AG09309 (cell line): ENCODE measurements around the gene MYH9.

ENCODE experiments used
- DNase-seq: peaks from one replicate; pipeline ENCODE4 v3.0.0-alpha.2; 2010; ENCODE audit warnings: low read depth
- H3K4me3 ChIP-seq: 2 replicates; pipeline ENCODE4 v1.5.1; 2011; ENCODE audit warnings: mild to moderate bottlenecking, low read depth, low read length, moderate library complexity; ENCODE audit not compliant: control insufficient read depth
- CTCF ChIP-seq: IDR thresholded peaks from 2 replicates; pipeline ENCODE4 v1.5.1; 2011; ENCODE audit warnings: mild to moderate bottlenecking, low read depth, low read length, inconsistent platforms; ENCODE audit not compliant: insufficient read depth, control insufficient read depth; ENCODE audit errors: missing control alignments

Gene MYH9

GRCh38 chr22:36331912-36332622 is 55.7 kb downstream of the MYH9 start:
- no peak overlapping the region for H3K4me3 ChIP-seq
- no peak for DNase-seq
- no peak for TF ChIP-seq CTCF

GRCh38 chr22:36331306-36331911 is 56.4 kb downstream of the MYH9 start:
- peak; percentile 73 for DNase-seq
- H3K4me3 ChIP-seq = no peak overlapping the region
- TF ChIP-seq CTCF = no peak

- TF ChIP-seq CTCF = no peak
- H3K4me3 ChIP-seq = no peak overlapping the region
These were observed 57.0 kb downstream of the MYH9 start for GRCh38 chr22:36330655-36331305.

DNA sequence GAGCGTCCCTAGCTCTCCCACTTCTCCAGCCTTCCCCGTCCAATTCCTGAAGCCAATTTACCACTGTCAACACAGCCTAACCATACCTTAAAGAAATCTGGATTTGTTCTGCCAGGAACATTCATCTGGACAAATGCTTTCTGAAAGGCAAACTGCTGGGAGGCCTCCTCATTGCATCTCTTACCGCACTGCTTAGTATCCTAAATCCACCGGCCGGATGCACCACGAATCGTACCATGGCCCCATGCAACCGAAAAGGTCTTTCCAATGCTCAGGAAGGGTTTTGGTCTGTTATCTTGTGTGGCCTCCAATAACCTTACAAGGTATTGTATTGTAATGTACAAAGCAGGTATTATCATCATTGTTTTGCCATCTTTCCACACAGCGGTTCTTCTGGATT is 57.6 kb downstream of the MYH9 start:
- no peak overlapping the region for H3K4me3 ChIP-seq
- DNase-seq = no peak
- TF ChIP-seq CTCF = no peak

More at GRCh38 chr22:36330655-36331305, 57.0 kb downstream of the MYH9 start:
- DNase-seq = no peak

- peak; percentile 79 for DNase-seq
- TF ChIP-seq CTCF = no peak
- no peak overlapping the region for H3K4me3 ChIP-seq
These were observed 58.3 kb downstream of the MYH9 start for GRCh38 chr22:36329254-36330078.

- TF ChIP-seq CTCF = no peak
- no peak overlapping the region for H3K4me3 ChIP-seq
- peak; percentile 63 for DNase-seq
These were observed 59.0 kb downstream of the MYH9 start for GRCh38 chr22:36328635-36329253.
